GM21447 (cell line): ENCODE measurements around the gene LYPD4.
"Not testable (repeated sequence)": the region's sequence is repeated elsewhere in the genome, so short reads cannot be mapped to it uniquely, and the experiment has no call there.

ENCODE experiments used
- ATAC-seq: cut with Tn5 transposase; IDR thresholded peaks from one replicate; pipeline ENCODE4 v1.9.1; 2021; ENCODE audit not compliant: unreplicated experiment

Gene LYPD4

DNA sequence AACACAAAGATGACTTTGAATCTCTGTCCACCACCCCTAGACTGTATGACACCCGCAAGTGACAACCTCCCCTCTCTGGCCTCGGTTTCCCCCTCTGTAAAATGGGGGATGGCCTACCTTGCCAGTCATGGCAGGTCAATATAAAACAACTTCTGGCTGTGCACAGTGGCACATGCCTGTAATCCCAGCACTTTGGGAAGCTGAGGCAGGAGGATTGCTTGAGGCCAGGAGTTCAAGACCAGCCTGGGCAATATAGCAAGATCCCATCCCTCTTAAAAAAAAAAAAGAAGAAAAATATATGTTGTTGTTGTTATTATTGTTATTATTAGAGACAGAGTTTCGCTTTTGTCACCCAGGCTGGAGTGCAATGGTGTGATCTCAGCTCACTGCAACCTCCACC is 31.5 kb upstream of the LYPD4 start:
- ATAC-seq, result not testable (repeated sequence)

GRCh38 chr19:41872775-41873647 is 28.5 kb upstream of the LYPD4 start:
- ATAC-seq, result no peak

DNA sequence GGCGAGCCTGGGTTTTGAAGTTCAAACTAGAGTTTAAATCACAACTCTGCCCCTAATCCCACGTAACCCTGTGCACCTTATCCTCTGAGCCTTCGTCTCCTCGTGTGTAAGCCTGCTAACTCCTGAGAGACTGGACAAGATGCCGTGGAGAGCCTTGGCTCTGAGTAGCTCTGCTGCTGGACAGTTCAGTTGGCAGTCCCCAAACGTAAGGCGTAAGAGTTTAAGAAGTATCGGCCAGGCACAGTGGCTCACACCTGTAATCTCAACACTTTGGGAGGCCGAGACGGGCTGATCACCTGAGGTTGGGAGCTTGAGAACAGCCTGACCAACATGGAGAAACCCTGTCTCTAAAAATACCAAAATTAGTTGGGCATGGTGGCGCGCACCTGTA is 27.9 kb upstream of the LYPD4 start:
- no peak for ATAC-seq

- peak; percentile 54 for ATAC-seq
Observed at GRCh38 chr19:41871573-41872383, 27.3 kb upstream of the LYPD4 start.

DNA sequence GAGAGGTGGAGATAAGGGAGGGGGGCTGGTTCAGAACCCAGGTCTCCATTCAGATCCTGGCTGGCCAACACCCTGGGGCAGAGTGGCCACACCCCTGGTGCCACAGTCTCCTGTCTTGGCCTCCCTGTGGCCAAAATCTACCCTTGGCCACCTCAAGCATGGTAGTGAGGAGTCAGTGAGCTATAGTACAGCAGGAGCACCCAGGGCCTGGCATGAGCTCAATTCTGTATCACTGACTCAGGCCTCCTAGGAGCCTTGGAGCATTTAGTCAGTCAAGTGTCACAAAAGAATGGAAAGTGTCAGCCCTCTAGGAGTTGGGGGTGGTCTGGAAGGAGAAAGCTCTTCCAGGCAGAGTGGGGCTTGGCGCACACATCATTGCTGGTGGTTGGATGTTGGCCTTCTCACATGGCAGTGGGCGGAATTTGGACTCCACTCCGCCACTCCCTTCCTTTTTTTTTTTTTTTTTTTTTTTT is 26.0 kb upstream of the LYPD4 start:
- ATAC-seq, result no peak

GRCh38 chr19:41869374-41869955 is 25.0 kb upstream of the LYPD4 start:
- ATAC-seq, result no peak

DNA sequence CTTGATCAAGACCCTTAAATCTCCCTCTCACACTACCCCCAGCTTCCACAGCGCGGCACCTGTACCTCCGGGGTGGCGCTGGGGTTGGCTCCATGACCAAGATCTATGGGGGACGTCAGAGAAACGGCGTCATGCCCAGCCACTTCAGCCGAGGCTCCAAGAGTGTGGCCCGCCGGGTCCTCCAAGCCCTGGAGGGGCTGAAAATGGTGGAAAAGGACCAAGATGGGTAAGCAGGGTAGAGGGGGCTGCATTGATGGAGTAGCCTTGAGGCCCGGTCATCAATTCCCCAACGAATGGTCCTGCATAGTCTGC is 24.5 kb upstream of the LYPD4 start:
- no peak for ATAC-seq

DNA sequence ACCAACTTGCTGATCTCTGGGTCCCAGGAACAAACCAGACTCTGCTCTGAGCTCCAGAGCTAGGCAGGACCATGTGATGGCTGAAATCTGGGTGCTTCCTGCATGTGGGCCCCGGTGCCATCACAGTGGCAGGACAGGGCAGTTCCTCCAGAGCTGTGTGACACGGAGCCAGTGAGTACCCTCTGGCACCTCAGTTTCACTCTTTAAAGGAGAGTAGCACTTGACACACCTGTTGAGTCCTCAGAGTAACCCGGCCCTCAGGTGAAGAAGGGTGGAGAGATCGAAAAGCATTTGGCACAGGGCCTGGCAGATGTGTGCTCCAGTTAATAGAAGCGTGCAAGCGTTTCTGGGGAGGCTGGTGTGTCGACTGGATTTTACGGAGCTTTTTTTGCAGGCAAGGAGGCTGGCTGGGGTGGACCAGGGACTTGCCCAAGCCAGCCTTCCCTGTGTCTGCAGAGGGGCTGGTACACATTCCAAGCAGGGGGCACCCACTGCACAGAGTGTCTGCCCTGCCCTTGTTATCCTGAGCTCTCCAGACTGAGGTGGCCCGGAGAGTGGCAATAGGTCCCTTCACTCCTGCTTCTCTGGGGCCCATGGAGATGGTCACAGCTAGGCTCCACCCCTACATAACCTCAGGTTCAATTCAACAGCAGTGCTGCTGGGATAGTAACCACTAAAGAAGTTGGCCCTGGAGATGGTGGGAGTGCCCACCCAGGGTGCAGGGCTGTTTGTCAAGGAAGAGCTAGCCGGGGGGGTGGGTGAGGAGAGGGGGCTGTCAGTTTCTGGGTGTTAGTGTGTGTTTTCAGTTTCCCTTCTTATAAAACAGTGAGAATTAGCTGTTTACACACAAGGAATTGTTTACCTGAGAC is 23.9 kb upstream of the LYPD4 start:
- no peak for ATAC-seq

DNA sequence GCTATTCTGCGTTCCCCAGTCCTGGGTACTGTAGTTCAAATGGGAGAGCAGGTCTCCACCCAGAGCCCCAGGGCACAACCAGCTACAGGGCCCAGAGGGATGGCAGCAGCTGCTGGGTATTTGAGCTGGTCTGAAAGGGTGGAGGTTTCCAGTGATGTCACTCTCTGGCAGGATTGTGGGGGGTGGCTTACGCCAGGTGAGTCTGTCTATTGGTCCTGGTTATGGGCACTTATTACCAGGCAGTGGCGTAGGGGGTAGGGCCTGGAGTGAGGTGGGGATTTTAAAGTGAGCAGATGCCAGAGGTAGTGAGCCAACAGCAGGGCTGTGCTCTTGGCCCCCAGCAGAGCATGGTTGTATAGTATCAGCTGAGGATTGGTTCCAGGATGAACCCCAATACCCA is 21.8 kb upstream of the LYPD4 start:
- no peak for ATAC-seq

DNA sequence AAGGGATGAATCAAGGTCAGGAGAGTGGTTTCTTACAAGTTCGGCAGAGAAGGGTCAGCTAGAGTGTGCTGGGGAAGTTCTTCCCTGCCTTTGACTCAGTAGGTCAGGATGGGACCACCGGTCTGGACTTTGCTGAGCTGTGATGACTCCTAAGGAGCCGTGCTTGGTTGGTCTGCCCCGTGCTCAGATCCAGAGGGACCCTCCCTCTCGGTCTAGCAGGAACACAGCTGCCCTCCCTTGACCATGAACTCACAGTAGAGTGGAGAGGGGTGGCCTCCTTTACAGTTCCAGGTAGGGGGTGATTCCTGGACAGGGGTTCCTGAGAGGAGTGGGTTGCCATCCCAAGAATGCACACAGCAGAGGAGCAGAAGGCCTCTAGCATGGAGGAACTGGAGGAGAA is 19.9 kb upstream of the LYPD4 start:
- ATAC-seq, result no peak

DNA sequence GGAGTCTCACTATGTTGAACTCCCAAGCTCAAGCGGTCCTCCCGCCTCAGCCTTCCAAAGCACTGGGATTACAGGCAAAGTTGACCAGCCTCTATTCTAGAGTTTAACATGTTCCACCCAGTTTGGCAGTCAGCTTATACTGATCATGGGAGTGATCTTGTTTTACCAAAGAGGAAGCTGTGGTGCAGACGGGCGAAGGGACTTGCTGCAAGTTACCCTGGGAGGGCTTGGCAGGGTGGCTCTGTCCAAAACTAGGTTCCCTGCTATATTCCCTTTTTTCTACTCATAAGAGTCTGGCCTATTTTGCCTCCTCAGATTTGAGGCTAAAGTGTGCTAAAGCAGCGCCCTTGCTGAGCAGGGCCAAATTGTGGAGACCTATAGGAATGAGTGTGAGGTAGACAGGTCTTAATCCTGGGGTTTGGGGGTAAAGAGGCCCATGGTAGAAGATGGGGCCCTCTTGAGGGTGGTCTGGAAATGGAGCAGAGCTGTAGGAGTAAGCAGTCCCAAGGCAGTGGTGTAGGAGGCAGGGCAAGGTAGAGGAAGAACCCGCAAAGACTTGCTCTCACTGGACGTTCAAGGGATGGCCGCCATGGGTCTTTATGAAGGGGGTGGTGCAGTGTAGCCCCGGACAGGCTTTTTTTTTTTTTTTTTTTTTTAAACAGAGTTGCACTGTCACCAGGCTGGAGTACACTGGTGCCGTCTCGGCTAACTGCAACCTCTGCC is 18.9 kb upstream of the LYPD4 start:
- ATAC-seq, result no peak

DNA sequence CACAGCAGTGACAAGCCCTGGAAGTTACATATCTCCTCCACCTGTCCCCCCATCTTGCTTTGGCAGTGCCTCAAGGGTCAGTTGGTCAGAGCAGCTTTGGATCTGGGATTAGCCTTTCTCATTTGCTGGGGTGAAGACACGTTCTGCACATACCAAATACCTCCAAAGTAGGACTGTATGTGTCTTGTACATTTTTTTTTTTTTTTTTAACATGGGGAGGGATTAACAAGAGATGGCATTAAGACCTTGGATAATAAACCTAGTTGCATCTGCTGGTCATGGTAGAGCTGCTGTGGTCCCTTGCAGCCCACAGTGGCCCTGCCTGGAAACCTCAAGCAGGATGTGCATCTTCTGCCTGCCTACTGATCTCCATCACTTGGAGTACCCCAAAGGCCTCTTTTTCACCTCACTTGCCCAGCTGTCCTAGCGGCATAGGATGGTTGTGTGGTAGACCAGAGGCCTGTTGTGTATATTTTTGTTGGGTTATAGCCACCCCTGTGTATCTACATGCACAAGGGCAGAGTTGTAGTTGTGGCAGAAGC is 18.0 kb upstream of the LYPD4 start:
- no peak for ATAC-seq

GRCh38 chr19:41861846-41862245 is 17.4 kb upstream of the LYPD4 start:
- no peak for ATAC-seq

DNA sequence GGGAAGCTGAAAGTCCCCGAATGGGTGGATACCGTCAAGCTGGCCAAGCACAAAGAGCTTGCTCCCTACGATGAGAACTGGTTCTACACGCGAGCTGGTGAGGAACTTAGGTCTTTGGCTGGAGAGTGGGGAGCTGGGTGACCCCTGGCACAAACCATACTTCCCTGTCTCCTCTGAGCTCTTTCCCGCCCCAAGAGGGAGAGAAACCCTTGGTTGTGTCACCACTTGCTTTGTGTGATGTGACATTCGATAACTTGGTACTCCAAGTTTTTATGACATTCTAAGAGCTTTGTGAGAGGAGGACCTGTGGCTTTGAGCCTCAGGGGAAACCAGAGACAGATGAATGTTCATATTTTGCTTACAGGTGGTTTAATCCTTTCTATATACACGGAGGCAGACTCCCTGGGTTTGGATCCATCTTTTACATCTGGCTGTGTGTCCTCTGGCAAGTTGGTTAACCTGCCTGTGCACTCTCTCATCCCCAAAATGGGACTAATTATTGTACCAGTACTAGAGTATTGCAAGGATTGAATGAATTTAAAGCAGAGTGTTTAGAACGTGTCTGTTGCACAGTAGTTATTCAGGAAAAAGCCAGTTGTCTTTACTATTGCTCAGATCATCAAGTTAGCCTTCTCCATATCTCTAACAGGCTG is 16.8 kb upstream of the LYPD4 start:
- no peak for ATAC-seq

- ATAC-seq, result peak; percentile 21
Observed at GRCh38 chr19:41860419-41861115, 16.1 kb upstream of the LYPD4 start.

DNA sequence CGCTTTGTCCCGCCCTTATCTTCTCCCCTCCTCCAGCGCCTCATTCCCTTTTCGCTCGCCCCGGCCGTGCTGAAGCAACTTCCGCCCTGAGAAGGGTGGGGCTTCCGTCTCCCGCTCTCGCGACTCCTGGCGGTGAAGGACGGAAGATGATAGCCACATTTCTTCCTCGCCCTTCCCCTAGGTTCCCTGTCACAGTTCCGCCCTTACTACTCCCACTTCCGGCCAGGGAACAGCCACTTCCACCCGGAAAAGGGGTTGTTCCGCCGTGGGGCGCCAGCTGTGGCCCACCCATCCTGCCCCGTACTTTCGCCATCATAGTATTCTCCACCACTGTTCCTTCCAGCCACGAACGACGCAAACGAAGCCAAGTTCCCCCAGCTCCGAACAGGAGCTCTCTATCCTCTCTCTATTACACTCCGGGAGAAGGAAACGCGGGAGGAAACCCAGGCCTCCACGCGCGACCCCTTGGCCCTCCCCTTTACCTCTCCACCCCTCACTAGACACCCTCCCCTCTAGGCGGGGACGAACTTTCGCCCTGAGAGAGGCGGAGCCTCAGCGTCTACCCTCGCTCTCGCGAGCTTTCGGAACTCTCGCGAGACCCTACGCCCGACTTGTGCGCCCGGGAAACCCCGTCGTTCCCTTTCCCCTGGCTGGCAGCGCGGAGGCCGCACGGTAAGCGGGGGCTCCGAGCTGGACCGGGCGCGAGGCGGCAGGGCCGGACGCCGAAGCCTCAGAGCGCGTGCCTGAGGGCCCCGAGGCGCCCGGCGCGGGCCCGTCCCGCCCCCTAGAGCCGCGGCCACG is 15.3 kb upstream of the LYPD4 start, which contains the start of gene RPS19:
Gene RPS19, plus strand, starts transcription at position 638 of the 801 bp plus-strand sequence. CDS start 520 bp downstream, outside the sequence.
- ATAC-seq, result peak; percentile 81

GRCh38 chr19:41859213-41859617 is 14.7 kb upstream of the LYPD4 start:
- no peak for ATAC-seq

DNA sequence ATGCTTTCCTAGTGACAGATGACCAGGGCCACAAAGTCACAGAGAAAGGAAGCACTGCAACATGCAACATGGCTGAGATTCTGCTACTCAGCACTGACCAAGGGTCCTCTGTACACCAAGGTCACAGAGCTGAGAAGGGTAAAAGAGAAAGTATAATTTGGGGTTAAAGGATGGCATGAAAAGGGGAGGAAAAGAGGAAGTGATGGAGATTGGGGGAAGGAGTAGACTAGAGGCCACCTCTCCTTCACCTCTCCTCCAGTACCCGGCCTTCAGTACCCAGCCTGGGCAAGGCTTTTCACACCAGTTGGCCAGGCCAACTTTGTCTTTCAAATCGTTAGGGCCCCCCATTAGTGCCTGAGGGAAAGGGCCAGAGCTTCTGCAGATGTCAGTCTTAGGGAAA is 9.3 kb upstream of the LYPD4 start:
- ATAC-seq, result no peak
